22Rv1 (cell line): ENCODE measurements around the gene KAT5.

Experiments
- ZFX ChIP-seq: fragments of 450-650 bp; IDR thresholded peaks from 2 replicates; pipeline ENCODE4 v1.6.1; 2017; ENCODE audit warnings: antibody characterized with exemption, borderline replicate concordance
- TF ChIP-seq, protein P1 (sequence below): fragments of 450-650 bp; IDR thresholded peaks from 2 replicates; pipeline ENCODE4 v1.5.1; 2017; ENCODE audit warnings: mild to moderate bottlenecking

DNA sequence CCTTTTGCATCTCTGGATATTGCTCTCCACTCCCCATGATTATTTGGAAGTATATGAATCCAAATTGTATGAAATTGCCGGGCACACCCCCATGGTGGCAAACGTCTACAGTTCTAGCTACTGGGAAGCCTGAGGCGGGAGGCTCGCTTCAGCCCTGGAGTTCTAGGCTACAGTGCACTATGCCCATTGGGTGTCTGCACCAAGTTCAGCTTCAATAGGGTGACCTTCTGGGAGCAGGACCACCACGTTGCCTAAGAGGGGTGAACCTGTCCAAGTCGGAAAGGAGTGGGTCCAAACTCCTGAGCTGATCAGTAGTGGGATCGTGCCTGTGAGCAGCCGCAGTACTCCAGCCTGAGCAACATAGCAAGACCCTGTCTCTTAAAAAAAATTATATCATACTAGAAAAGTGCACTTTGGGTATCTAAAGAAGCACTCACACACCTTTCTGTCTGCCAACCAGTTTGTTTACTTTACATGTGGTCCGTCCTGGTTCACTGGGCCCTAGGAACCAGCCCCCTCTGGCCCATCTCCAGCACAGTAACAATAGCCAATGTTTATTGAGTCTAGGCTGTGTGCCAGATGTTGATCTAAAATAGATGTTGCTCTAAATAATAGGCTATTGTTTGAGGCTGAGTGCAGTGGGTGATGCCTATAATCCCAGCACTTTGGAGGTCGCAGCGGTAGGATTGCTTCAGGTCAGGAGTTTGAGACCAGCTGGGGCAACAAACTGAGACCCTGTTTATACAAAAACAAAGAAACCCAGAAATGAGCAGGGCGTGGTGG is 16.4 kb upstream of the KAT5 start:
- TF ChIP-seq, protein P1, sequence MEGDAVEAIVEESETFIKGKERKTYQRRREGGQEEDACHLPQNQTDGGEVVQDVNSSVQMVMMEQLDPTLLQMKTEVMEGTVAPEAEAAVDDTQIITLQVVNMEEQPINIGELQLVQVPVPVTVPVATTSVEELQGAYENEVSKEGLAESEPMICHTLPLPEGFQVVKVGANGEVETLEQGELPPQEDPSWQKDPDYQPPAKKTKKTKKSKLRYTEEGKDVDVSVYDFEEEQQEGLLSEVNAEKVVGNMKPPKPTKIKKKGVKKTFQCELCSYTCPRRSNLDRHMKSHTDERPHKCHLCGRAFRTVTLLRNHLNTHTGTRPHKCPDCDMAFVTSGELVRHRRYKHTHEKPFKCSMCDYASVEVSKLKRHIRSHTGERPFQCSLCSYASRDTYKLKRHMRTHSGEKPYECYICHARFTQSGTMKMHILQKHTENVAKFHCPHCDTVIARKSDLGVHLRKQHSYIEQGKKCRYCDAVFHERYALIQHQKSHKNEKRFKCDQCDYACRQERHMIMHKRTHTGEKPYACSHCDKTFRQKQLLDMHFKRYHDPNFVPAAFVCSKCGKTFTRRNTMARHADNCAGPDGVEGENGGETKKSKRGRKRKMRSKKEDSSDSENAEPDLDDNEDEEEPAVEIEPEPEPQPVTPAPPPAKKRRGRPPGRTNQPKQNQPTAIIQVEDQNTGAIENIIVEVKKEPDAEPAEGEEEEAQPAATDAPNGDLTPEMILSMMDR: no peak
- no peak for TF ChIP-seq ZFX
